HG02798 (cell line): ENCODE results near the gene MRPL52.

Source experiments
- ATAC-seq: cut with Tn5 transposase; IDR thresholded peaks from one replicate; pipeline ENCODE4 v1.9.1; 2021; ENCODE audit warnings: mild to moderate bottlenecking; ENCODE audit not compliant: unreplicated experiment, poor library complexity

The MRPL52 gene

DNA sequence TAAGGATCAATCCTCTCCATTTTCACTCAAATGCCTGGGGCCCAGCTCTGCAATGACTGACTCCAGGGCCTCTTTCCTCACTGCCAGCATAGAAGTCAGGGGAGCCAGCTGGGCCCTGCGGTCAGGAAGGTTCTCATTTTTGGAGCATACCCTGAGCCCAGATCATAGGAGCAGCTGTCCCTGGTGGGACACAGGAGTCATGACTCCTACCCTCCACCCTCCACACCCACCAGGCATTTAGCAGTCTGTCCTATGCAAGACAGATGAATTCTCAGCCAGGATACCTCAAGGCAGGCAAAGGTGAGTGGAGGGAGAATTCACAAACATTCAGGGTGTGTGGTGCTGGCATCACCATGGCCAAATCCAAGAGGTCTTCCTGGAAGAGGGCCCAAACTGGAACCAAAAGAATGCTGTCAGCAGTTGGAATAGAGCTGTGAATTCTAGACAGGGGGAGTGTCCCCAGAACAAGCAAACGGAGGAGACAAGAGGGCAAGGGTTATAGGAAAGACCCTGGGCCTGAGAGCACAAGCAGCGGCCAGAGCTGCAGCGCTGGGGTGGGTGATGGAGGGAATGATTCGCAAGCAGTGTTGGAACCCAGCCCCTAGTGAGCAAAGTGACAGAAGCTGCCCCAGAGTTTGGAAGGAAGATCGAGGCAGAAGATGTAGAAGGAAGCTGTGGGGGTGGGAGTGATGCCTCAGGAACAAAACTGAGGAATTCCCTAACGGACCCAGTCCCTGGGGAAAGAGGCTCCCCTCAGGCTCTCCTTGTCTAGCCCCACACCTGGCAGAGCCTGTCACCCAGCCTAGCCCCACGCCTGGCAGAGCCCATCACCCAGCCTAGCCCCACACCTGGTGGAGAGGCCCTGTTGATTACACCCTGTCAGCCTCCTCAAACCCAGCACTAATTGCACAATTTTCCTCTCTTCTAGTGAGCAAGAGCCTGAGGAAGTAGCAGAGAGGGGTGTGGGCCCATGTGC, 48.9 kb downstream of the MRPL52 start:
- no peak for ATAC-seq

- no peak for ATAC-seq
Measured at GRCh38 chr14:22882064-22882463, 52.4 kb downstream of the MRPL52 start.

DNA sequence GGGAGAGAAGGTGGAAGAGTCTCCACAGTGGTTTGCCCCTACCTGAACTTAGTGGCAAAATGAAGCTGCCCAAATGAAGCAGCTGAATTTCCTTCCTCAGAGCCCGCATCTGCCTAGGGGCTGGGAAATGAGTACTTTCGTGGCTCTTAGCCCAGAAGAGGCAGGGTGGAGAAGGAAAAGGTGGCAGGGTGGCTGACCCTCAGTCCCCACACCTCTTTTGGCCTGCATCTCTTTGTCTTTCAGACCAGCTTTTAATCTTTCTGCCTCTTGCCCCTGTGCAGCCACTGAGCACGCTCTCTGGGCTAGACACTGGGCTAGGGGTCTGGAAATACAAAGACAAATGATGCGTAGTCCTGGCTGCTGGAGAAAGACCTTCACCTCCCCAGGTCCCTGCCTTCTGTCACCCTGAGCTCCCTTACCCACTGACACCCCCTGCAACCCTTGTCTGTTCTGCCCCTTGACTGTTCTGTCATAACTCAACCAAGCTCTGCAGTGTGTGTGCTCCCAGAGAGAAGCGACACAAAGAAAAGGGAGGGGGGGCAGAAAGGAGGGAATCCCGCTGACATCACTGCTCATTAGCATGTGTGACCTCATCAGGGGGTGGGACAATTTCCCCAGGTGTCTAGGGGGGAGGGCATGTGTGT, 53.0 kb downstream of the MRPL52 start:
- no peak for ATAC-seq

GRCh38 chr14:22883173-22883976, 53.7 kb downstream of the MRPL52 start, which contains the start of gene REM2:
Gene REM2 (plus strand): TSS chr14:22883222. CDS start chr14:22883288, 66 bp downstream.
- ATAC-seq, result no peak

GRCh38 chr14:22884076-22884737, 54.5 kb downstream of the MRPL52 start:
- no peak for ATAC-seq
